Ectodermal cell (in vitro differentiated cells): ENCODE results near the gene PSMD5.

Experiments
- H3K27ac ChIP-seq: 2 replicates; pipeline ENCODE4 v1.7.0; 2013; ENCODE audit warnings: mild to moderate bottlenecking, low read depth, low read length; ENCODE audit not compliant: insufficient read depth, poor library complexity, severe bottlenecking
- H3K27me3 ChIP-seq: 2 replicates; pipeline ENCODE4 v1.7.0; 2013; ENCODE audit warnings: mild to moderate bottlenecking, low read length; ENCODE audit not compliant: insufficient read depth, control insufficient read depth, poor library complexity, severe bottlenecking
- H3K36me3 ChIP-seq: one replicate; pipeline ENCODE4 v1.7.0; 2013; ENCODE audit warnings: low read length; ENCODE audit not compliant: control insufficient read depth, insufficient read depth
- H3K4me1 ChIP-seq: one replicate; pipeline ENCODE4 v1.7.0; 2013; ENCODE audit warnings: low read length; ENCODE audit not compliant: control insufficient read depth, insufficient read depth
- H3K4me3 ChIP-seq: 2 replicates; pipeline ENCODE4 v1.7.0; 2013; ENCODE audit warnings: low read depth, low read length, control low read depth; ENCODE audit not compliant: insufficient read depth
- H3K9me3 ChIP-seq: 2 replicates; pipeline ENCODE4 v1.7.0; 2013; ENCODE audit warnings: mild to moderate bottlenecking, low read length, moderate library complexity; ENCODE audit not compliant: control insufficient read depth
- WGBS, 2 experiments: methylation state at CpG; one replicate each; pipeline ENCODE4 v1.1.7; 2013; ENCODE audit warnings: missing lambda C conversion rate in 2 of 2; 5-methylcytosine and 5-hydroxymethylcytosine counted together

The PSMD5 gene

DNA sequence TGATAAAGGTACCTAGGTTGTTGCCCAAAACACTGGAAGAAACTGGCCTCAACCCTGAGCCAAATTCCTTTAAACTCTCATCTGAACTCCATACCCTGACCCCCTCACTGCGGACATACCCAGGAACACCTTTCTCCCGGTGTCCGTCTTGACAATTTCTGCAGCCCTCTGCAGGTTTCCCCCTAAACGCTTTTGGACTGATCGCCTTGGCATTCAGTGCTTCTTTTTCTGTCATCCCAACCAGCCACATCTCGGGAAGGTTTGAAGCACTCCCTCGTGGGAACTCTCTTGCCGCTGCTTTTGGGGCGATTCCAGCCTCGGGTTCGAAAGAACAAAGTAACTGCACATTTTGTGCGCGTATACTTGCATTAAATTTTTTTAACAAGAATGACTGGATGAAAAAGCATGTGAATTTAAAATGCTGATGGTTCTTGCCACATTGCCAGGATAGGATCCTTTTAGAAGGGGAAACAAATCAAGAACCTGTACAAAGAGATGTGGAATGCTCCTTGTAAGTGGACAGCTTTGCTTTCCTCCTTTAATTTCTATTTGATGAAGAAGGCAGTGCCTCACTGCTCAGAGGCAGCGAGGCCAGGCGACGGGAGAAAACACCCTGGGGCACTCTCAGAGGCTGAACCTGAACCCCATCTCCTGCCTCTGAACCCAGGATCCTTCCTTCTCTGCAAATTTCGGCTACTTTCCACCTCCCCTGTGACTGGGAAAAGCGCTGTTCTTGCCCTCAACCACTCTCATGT lies 615 bp downstream of the PSMD5 start:
- 32 to 33% methylated on average over 18 of the region's 18 CpGs for WGBS, 2 experiments
- Histone ChIP-seq H3K4me1 (peaks cover 5% of the 10 kb centered on the region), H3K27ac (peak overlapping the region; percentile 70), H3K27me3 (no peaks in the 10 kb centered on the region), H3K36me3 (no peaks in the 10 kb centered on the region), H3K9me3 (no peaks in the 10 kb centered on the region), H3K4me3 (peak overlapping the region; percentile 92)

DNA sequence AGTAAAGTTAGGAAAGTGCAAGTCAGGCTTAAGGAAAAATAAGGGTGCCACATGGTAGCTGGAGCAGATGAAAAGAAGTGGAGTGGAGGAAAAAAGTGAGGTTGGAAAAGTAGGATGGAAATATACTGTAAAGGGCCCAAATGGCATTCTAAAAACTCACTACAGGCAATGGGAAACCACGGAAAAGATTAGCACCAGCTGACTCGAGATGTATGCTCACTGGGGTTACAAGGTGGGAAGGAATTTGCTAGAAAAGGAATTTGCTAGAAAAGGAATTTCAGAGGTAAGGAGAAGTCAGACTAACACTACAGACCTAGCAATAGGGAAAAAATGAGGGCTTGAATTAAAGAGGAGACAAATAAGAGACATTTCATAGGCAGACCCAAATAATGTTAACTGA lies 3.6 kb downstream of the PSMD5 start:
- WGBS, 2 experiments, result 85 to 91% methylated on average over 2 of the region's 2 CpGs
- H3K27ac ChIP-seq, result no peak overlapping the region
- no peak overlapping the region for H3K4me3 ChIP-seq
- H3K4me1 ChIP-seq, result peaks cover 5% of the 10 kb centered on the region
- H3K27me3 ChIP-seq, result no peaks in the 10 kb centered on the region
- no peaks in the 10 kb centered on the region for H3K36me3 ChIP-seq
- H3K9me3 ChIP-seq, result no peaks in the 10 kb centered on the region

DNA sequence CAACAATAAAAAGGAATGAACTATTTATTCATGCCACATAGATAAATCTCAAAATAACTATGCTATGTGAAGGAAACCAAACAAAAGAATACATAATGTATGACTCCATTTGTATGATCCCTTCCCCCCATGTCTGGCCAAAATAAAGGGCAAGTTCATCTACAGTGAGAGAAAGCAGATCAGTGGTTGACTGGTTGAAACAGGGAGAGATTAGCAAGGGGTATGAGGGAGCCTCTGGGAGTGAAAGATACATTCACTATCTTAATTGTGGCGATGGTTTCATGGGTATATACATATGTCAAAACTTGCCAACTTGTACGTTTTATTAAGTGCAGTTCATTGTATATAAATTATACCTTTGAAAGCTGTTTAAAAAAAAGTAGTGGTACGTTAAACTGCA lies 4.8 kb downstream of the PSMD5 start:
- H3K27ac ChIP-seq, result no peak overlapping the region
- 71 to 100% methylated on average over 1 to 3 of the region's 3 CpGs for WGBS, 2 experiments
- H3K4me1 ChIP-seq, result peaks cover 5% of the 10 kb centered on the region
- no peaks in the 10 kb centered on the region for H3K9me3 ChIP-seq
- H3K36me3 ChIP-seq, result peaks cover 1% of the 10 kb centered on the region
- no peak overlapping the region for H3K4me3 ChIP-seq
- no peaks in the 10 kb centered on the region for H3K27me3 ChIP-seq

DNA sequence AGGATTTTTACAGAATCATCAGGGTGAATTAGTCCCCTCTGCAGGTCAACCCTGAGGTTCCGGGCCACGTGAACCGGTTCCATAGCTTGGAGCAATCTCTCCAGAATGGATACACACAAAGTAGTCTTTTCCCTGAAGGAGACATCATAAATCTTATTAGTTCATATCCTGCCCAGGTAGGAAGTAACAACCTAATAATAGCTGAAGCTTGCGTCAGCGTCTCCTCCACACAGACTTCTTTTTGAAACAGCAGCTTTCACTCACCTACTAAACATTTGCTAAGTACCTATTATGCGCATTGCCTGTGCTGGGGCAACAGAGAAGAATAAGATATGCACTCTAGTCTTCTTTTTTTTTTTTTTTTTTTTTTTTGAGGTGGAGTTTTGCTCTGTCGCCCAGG lies 9.4 kb downstream of the PSMD5 start:
- Histone ChIP-seq H3K36me3 (peaks cover 29% of the 10 kb centered on the region), H3K4me1 (no peaks in the 10 kb centered on the region), H3K4me3 (no peak overlapping the region), H3K9me3 (no peaks in the 10 kb centered on the region), H3K27ac (no peak overlapping the region), H3K27me3 (no peaks in the 10 kb centered on the region)
- 94 to 98% methylated on average over 6 to 7 of the region's 7 CpGs for WGBS, 2 experiments

DNA sequence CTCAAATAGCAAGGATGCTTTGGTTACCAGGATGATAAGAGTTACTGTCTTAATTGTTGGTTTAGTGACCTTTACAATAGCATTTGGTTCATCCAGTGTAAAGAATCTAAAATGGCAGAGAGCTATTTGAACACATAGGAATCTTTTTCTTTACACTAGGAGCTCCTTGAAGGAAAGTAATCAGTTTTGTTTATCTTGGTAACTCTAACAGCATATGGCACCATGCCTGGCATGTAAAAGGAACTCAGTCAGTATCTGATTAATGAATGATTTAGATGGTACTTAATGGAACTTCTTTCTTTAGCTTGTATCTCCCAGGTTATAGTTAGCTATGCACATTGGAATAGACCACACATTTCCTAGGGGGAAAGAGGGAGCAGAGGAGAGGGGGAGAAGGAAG lies 9.9 kb downstream of the PSMD5 start:
- Histone ChIP-seq H3K27me3 (no peaks in the 10 kb centered on the region), H3K4me1 (no peaks in the 10 kb centered on the region), H3K27ac (no peak overlapping the region), H3K36me3 (peaks cover 29% of the 10 kb centered on the region), H3K4me3 (no peak overlapping the region), H3K9me3 (no peaks in the 10 kb centered on the region)

DNA sequence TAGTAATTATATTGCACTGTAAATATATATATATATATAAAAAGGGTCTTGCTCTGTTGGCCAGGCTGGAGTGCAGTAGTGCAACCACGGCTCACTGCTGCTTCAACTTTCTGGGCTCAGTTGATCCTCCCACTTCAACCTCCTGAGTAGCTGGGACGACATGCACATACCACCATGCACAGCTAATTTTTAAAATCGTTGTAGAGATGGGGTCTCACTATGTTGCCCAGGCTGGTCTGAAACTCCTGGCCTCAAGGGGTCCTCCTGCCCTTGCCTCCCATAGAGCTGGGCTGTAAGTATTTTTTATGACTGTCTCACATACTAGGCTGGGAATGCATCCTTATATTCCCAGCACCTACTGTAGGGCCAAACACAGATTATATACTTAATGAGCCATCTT lies 11.9 kb downstream of the PSMD5 start:
- Histone ChIP-seq H3K27me3 (no peaks in the 10 kb centered on the region), H3K9me3 (no peaks in the 10 kb centered on the region), H3K4me1 (no peaks in the 10 kb centered on the region), H3K27ac (no peak overlapping the region), H3K4me3 (no peak overlapping the region), H3K36me3 (peaks cover 35% of the 10 kb centered on the region)
- WGBS, 2 experiments, result 89 to 98% methylated on average over 3 of the region's 3 CpGs

DNA sequence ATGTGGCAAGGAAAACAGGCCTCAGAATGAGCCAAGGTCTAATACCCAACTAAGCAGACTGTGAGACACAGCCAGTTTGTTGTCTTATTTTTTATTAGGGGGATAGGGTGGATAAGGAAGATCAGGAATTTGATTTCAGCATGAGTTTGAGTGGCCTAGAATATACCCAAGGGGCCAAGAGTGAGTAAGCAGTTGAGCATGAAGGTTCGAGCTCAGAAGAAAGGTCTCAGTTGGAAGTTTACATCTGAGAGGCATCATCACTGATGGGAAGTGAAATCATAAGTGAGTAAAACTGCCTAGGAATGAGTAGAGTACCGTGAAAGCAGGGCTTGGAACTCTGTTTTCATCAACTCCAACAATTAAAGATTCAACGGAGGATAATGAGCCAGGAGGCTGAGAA lies 12.6 kb downstream of the PSMD5 start:
- H3K4me3 ChIP-seq, result no peak overlapping the region
- H3K27me3 ChIP-seq, result no peaks in the 10 kb centered on the region
- no peaks in the 10 kb centered on the region for H3K9me3 ChIP-seq
- H3K36me3 ChIP-seq, result peaks cover 35% of the 10 kb centered on the region
- 90 to 99% methylated on average over 3 of the region's 3 CpGs for WGBS, 2 experiments
- H3K27ac ChIP-seq, result no peak overlapping the region
- H3K4me1 ChIP-seq, result no peaks in the 10 kb centered on the region

DNA sequence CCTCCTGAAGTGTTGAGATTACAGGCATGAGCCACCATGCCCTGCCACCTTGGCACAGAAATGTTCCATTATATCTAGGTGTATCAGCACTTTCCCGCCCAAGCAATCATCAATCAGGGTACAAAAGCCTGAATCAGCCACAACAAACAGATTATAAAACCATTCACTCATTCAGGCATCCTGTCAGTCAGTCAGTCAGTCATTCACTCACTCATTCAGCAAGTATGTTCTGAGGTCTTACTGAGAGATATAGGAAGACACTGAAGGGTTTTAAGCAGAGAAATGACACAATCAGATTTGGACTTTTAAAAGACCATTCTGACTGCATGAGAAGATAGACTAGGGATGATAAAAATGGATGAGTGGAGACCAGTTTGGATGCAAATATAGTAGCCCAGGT lies 13.1 kb downstream of the PSMD5 start:
- Histone ChIP-seq H3K9me3 (no peaks in the 10 kb centered on the region), H3K36me3 (peaks cover 40% of the 10 kb centered on the region), H3K4me1 (no peaks in the 10 kb centered on the region), H3K4me3 (no peak overlapping the region), H3K27me3 (no peaks in the 10 kb centered on the region), H3K27ac (no peak overlapping the region)
- WGBS, 2 experiments, result 90 to 94% methylated on average over 1 of the region's 1 CpG

DNA sequence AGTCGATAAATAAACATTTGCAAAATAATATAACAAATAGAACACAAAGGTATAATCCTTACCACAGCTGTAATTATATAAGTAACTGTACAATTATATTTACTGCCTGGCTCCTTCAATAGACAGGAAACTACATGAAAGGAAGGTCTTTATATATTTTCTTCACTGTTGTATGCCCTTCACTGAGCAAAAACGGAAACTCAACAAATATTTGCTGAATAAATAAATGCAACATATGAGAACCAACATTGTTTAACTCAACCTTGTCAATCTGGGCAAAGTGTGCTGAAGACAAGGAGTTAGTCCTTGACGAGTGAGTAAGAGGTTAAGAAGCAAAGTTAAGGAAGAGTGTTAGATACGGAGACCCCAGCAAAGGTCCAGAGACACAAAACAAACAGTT lies 22.6 kb downstream of the PSMD5 start:
- WGBS, 2 experiments, result 91 to 96% methylated on average over 3 of the region's 4 CpGs
- peaks cover 29% of the 10 kb centered on the region for H3K36me3 ChIP-seq
- H3K27me3 ChIP-seq, result no peaks in the 10 kb centered on the region
- no peak overlapping the region for H3K4me3 ChIP-seq
- H3K27ac ChIP-seq, result no peak overlapping the region
- no peaks in the 10 kb centered on the region for H3K9me3 ChIP-seq
- H3K4me1 ChIP-seq, result no peaks in the 10 kb centered on the region

DNA sequence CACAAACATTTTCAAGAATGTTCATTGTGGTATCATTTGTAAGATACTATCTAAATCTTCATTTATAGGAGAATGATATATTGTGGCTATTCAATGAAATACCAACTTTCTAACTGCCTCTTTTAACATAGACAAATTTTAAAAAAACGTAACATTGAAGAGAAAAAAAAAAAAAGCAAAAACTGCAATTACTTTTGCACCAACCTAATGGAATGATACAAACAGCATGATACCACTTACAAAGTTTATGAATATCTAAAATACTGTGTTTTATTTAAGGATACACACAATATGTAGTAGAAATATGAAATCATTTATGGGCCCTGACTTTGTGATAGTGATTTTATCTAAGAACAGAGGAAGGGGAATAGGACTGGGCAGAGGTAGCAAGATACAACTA lies 24.1 kb downstream of the PSMD5 start:
- Histone ChIP-seq H3K27ac (no peak overlapping the region), H3K9me3 (no peaks in the 10 kb centered on the region), H3K4me3 (no peak overlapping the region), H3K27me3 (no peaks in the 10 kb centered on the region), H3K4me1 (no peaks in the 10 kb centered on the region), H3K36me3 (peaks cover 21% of the 10 kb centered on the region)
- WGBS, 2 experiments, result 86 to 100% methylated on average over 1 of the region's 1 CpG

DNA sequence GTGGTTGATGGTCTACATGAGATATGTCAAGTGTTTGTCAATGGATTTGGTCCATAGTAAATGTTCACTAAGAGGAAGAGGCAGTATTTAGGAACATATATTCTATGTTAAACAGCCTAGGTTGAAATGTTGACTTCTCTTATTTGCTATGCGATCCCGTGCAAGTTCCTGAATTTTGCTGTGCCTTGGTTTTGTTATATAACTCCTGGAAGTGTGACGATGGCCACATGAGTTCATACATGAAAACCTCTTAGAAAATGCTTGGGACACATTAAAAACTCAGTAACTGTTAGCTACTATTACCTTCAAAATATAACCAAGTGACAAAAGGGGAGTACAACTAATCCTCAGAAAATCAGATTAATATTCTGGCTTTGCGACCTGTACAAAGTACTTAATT lies 27.6 kb downstream of the PSMD5 start:
- H3K4me3 ChIP-seq, result no peak overlapping the region
- H3K9me3 ChIP-seq, result no peaks in the 10 kb centered on the region
- no peaks in the 10 kb centered on the region for H3K27me3 ChIP-seq
- 95 to 100% methylated on average over 4 of the region's 4 CpGs for WGBS, 2 experiments
- peaks cover 1% of the 10 kb centered on the region for H3K36me3 ChIP-seq
- H3K27ac ChIP-seq, result no peak overlapping the region
- no peaks in the 10 kb centered on the region for H3K4me1 ChIP-seq
